HG02884 (cell line): ENCODE measurements around the gene ANXA8.
"Not testable (repeated sequence)": the region's sequence is repeated elsewhere in the genome, so short reads cannot be mapped to it uniquely, and the experiment has no call there.

Experiments
- ATAC-seq: cut with Tn5 transposase; IDR thresholded peaks from one replicate; pipeline ENCODE4 v1.9.1; 2021; ENCODE audit warnings: mild to moderate bottlenecking, moderate library complexity; ENCODE audit not compliant: unreplicated experiment

ANXA8 gene

GRCh38 chr10:47465216-47465917 lies 18.5 kb downstream of the ANXA8 start:
- not testable (repeated sequence) for ATAC-seq

DNA sequence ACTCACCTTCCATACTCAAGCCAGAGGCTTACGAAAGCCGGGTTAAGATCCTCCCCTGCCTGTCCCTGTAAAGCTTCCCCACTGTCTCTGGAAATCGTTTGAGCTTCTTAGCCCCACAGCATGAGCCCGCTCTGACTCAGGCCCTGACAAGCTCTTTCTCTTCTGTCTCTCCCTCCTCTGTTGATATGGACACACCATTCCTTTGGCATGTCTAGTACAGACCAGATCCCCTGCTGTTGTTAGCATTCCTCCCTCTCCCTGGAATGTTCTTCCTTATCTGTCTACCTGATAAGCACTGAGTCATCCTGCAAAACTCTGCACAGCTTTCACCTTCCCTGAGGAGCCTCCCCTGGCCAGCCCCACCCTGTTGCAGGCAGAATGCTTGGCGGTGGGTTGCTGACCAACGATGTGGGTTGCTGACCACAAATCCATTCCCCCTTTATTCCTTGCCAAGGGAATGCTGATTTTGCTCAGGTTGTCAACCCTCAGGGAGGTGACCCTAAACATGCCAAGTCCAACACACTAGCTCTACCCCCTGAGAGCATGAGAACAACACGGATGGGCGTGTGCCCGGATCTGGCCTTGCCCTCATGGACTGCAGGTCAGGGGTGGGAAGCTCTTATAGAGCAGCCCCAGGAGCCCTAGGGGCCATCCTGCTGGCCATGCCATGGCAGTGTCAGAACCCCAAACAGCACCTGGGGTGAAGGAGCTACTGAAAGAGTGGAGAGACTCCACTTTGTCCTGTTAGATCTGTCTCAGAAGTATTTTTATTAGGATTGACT lies 21.1 kb downstream of the ANXA8 start:
- not testable (repeated sequence) for ATAC-seq

DNA sequence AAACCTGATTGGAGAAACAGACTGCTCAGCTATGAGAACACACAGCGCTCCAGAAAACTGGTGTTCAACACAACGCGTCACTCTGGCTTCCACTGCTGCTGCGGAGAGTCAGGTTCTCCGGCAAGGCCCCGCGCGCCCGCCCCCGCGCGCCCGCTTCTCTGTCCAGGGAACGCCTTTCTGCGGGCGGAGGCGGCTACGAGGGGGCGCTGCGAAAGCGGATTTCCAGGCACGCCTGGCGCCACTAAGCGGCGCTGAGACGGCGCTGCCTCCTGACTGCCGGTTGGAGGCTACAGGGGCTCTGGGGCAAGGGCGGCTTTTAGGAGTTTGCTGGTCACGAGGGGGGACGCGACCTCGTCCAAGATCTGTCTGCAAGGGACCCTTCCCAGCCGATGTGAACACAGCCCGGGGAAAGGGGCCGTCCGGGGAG lies 22.6 kb downstream of the ANXA8 start:
- not testable (repeated sequence) for ATAC-seq

DNA sequence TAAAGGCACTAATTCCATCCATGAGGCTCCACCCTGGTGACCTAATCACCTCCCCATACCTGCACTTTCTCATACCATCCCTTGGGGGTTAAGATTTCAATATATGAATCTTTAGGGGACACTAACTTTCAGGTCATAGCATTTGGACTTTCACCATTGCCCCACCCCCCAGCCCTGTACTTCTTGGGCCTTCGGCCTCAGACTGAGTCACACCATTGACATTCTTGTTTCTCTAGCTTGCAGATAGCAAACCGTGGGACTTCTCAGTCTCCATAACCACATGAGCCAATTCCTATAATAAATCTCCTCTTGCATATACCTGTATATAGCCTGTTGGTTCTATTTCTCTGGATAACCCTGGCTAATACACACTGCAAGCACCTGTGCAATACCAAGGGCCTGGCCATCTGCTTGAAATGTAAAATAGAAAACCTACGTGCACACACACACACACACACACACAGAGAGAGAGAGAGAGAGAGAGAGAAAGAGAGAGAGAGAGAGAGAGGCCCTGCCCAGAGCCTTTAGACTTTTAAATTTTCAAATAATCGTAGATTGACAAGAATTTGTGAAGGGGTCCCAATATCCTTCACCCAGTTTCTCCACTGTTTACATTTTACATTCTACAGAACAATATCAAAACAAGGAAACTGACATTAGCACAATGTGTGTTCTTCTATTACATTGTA lies 25.3 kb downstream of the ANXA8 start:
- no peak for ATAC-seq

DNA sequence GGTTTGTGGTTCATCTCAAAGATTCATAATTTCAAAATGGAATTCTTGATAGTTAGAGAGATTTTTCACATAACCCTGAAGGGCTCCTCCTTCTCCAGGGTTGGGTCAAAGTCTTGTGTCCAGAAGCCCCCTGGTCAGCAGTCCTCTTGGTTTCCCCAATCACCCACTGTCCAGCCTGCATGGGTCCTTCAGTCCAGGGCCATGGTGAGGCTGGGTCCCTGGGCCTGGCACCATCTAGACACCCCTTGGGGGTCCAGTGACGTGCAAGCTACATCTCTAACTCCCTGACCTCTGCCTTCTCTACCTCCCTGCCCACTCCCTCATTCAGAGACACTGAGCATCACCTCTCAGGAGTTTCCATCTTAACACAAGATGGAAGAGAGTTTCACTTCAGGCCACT lies 26.1 kb downstream of the ANXA8 start:
- no peak for ATAC-seq

- ATAC-seq = no peak
Observed at GRCh38 chr10:47457528-47457820, 26.4 kb downstream of the ANXA8 start.

- no peak for ATAC-seq
Observed at GRCh38 chr10:47456794-47457527, 27.0 kb downstream of the ANXA8 start.

DNA sequence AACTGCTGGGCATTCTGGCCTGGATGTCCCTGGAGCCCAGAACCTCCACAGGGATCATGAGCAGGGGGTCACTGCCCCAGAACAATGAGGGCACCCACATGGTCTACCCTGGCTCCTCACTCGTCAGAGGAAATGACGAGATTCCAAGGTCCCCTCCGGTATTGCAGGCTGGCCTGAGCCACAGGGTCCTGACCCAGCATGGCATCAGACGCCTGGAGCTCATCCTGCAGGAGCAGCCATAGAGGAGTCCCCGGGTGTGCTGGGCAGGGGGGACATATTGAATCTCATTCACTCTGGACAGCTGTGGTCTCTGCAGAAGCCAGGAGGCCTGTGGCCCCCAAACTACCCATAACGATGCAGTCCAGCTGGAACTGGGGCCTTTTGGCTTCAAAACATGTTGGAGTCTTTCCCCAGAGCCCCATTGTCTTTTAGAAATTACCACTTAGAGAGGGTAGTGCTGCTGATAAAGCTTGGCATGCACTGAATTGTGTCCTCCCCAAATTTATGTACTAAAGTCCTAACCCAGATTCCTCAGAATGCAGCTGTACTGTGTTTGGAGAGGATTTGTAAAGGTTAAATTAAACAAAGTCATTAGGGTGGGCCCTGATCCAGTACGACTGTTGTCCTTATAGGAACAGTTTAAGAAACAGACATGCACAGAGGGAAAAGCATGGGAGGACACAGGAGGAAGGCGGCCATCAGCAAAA lies 27.7 kb downstream of the ANXA8 start:
- ATAC-seq = no peak

DNA sequence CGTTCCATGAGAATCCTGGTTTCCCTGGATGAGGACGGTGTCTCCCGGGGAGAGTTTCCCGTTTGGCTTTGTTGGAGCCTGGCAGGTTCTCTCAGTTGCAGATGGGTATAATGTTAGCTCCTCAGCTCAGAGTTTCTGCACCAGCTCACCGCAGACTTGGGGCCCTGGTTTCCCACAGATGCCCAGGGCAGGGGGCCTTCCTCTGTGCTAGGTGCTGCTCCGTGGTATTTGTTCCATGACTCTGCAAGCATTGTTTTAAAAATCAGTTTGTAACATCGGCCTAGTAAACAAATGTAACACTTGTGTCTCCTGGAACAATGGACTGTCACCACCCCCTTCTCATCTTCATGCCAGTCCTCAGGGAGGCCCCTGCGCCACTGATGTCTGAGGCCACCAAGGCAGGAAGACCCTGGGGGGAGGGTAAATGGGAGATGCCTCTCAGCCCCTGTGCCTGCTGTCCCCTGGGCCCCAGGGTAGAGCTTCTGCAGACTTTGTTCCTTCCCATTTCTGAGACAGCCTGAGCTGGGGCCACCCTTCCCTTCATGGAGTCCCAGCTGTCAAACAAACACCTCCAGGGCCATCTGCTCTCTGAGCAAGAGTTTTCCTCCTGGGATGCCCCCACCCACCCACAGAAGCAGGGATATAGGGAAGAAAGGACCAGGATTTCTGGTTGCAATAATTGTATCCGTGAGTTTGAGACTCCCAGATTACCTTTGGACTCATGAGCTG lies 28.4 kb downstream of the ANXA8 start:
- ATAC-seq = not testable (repeated sequence)

GRCh38 chr10:47454780-47455058 lies 29.2 kb downstream of the ANXA8 start:
- no peak for ATAC-seq

DNA sequence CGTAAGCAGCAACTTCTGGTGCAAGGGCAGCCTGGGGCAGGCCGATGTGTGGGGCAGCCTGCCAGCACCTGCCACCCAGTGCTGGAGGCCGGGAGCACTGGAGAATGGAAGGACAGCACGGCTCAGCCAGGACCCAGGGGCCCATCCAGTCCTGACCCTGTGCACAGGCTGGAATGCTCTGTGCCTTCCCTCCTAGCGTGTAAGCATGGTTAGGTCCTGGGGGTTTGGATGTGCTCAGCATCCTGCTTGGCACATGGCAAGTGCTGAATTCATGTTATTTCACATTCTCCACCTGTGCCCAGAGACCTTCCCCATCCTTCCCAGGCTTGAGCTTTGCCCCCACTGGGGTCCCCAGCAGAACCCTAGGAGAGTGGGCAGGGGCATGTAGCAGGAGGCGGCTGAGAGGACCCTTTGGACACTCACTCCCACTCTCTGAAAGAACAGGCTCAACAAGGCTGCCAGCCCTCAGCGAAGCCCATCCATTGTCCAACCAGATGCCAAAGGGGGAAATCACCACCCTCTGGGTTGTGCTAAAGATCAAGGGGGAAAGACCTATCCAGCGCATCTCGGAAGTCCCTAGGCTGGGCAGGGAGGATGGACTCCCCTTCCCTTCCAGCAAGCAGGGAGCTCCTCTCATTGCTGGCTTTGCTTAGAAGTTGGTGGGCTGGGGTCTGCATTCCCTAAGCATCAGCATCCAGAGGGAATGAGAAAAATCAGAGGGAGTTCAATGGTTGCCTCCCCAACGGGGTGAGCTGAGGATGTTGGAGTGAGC lies 29.7 kb downstream of the ANXA8 start:
- ATAC-seq = no peak

- ATAC-seq = no peak
Observed at GRCh38 chr10:47453141-47454007, 30.5 kb downstream of the ANXA8 start.

DNA sequence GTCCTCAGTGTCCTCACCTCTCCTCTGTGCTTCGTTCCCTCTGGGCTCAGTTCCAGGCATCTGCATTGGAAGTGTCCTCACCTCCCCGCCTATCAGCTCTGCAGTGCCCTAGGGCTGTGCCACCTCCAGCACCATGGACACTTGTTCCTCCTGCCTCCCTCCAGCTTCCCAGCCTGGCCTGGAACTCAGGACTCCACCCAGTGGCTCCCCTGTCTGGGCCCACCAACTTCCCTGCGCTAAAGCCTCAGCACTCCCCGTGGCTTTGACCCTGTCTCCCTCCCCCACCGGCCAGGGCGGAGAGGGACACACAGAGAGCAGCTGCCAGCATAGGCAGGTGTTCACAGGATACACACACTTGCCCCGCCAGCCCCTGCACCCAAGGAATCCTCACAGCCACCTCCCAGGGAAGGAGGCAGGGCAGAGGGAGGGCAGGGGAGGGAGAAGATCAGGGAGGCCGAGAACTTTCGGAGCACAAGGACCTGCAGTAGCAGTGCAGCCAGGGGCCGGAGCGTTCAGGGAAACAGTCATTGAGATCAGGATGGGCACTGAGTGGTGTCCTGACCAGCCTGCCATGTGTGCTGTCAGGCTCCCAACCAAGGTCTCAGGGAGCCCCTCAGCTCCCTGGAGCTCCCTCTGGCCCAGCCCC lies 31.3 kb downstream of the ANXA8 start:
- ATAC-seq = no peak

- no peak for ATAC-seq
Observed at GRCh38 chr10:47451998-47452494, 31.9 kb downstream of the ANXA8 start.

GRCh38 chr10:47451273-47451997 lies 32.5 kb downstream of the ANXA8 start:
- ATAC-seq = no peak

DNA sequence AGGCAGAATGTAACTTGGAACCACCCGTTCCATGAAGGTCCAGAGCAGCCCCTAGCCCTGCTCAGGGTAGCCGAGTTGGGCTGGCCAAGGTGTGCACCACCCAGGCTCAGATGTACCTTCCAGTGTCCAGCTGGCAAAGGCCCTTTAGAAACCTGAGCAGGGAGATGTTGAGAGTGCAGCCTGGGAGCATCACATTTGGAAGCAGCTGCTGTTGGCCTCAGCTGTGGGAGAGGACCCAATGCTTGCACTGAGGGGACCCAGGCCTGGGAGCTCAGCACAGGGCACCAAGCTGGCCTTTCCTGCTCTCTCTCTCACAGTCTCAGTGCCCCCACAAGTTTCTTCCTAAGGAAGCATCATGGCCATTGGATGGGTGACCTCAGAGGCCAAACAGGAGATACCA lies 33.5 kb downstream of the ANXA8 start:
- no peak for ATAC-seq

DNA sequence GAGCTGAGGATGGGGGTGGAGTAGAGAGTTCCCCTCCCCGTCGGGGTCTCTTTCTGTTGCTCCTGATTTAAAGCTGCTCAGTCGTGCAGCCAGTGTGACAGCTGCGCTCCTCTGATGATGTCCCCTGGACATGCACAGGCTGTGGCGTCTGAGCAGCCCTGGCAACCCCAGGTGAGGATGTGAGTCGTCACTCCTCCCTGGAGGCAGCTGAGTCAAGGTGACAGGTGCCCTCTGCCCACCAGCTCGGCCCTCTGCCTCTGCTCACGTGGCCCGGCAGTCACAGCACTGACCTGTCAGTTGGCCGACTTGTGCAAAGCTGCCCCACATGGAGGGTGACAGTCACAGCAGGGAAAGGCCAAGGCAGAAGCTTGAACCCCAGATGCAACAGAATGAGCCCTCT lies 33.9 kb downstream of the ANXA8 start:
- ATAC-seq = no peak
